Common myeloid progenitor, CD34-positive (primary cell): ENCODE results near the gene KIF4B.
"Not testable (repeated sequence)": the region's sequence is repeated elsewhere in the genome, so short reads cannot be mapped to it uniquely, and the experiment has no call there.

Source experiments
- CTCF ChIA-PET: fragments of 350-600 bp; sonication (Branson Sonifier 250); formaldehyde crosslinking; loops from one replicate; lab custom pipeline; 2021; ENCODE audit warnings: antibody characterized with exemption; lab: Charles Lee
- POLR2A ChIA-PET: fragments of 350-600 bp; sonication (Branson Sonifier 250); formaldehyde crosslinking; loops from one replicate; lab custom pipeline; 2021; ENCODE audit warnings: antibody characterized with exemption; lab: Charles Lee
- DNase-seq, 3 donors: peaks; one replicate each; pipeline versions ENCODE4 v3.0.0 to v3.0.0-alpha.2; 2013
- H3K27ac ChIP-seq, 2 experiments: 1 replicate in 1 of 2; 2 replicates in 1 of 2; pipeline ENCODE4 v1.7.0; 2013; ENCODE audit warnings: inconsistent platforms in 2 of 2, low read length in 2 of 2, mild to moderate bottlenecking in 2 of 2, low read depth in 1 of 2, moderate library complexity in 1 of 2; ENCODE audit not compliant: severe bottlenecking in 2 of 2, insufficient read depth in 1 of 2, poor library complexity in 1 of 2
- H3K27me3 ChIP-seq, 5 experiments: replicated peaks in 2 of 5; 1 replicate in 3 of 5; 2 replicates in 2 of 5; pipeline versions ENCODE4 v1.6.1 to v1.7.0; 2013; ENCODE audit warnings: low read length in 4 of 5, mild to moderate bottlenecking in 2 of 5, moderate library complexity in 2 of 5, inconsistent platforms in 1 of 5; ENCODE audit not compliant: insufficient read depth in 5 of 5, control insufficient read depth in 4 of 5
- H3K36me3 ChIP-seq, 4 experiments: 1 replicate in 2 of 4; 2 replicates in 2 of 4; pipeline versions ENCODE4 v1.6.1 to v1.7.0; 2013; ENCODE audit warnings: low read length in 3 of 4, control low read depth in 1 of 4, mild to moderate bottlenecking in 1 of 4; ENCODE audit not compliant: control insufficient read depth in 4 of 4, insufficient read depth in 4 of 4
- H3K4me1 ChIP-seq, 4 experiments: 1 replicate in 3 of 4; 2 replicates in 1 of 4; pipeline versions ENCODE4 v1.6.1 to v1.7.1; 2013; ENCODE audit warnings: low read length in 3 of 4, mild to moderate bottlenecking in 3 of 4, control low read depth in 1 of 4, inconsistent platforms in 1 of 4, moderate library complexity in 1 of 4; ENCODE audit not compliant: control insufficient read depth in 4 of 4, insufficient read depth in 4 of 4; ENCODE audit errors: control extremely low read depth in 1 of 4
- H3K4me3 ChIP-seq, 7 experiments: 1 replicate in 4 of 7; 2 replicates in 3 of 7; pipeline versions ENCODE4 v1.5.1 to v1.7.0; 2013; ENCODE audit warnings: mild to moderate bottlenecking in 7 of 7, low read length in 6 of 7, moderate library complexity in 6 of 7, inconsistent platforms in 2 of 7, low read depth in 2 of 7, control low read depth in 1 of 7; ENCODE audit not compliant: insufficient read depth in 4 of 7, control insufficient read depth in 1 of 7; ENCODE audit errors: extremely low read depth in 1 of 7
- H3K9me3 ChIP-seq, 5 experiments: 1 replicate in 4 of 5; 2 replicates in 1 of 5; pipeline versions ENCODE4 v1.6.1 to v1.7.1; 2013; ENCODE audit warnings: low read length in 4 of 5, mild to moderate bottlenecking in 2 of 5, inconsistent platforms in 1 of 5, low read depth in 1 of 5, moderate library complexity in 1 of 5; ENCODE audit not compliant: control insufficient read depth in 4 of 5, insufficient read depth in 2 of 5; ENCODE audit errors: control extremely low read depth in 1 of 5
- WGBS: methylation state at CpG from one replicate; pipeline ENCODE4 v1.1.5; 2013; ENCODE audit not compliant: insufficient coverage; 5-methylcytosine and 5-hydroxymethylcytosine counted together

KIF4B gene

DNA sequence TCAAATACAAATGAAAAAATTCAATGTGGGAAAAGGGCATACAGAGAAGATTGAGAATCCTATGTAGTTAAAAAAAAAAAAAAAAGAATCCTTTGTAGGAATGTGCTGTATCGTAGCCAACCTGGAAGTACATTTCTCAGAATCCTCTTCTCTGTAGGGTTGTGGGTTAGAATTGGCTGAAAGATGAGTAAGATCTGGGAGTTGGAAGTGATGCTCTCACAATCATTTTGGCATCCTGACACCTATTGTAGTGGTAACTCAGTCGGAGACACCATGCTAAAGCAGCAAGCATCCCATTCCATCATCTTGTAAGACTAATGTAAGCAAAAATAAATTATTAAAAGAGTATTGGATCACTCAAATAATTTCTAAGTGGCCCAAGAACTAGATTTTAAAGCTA lies 42.1 kb upstream of the KIF4B start:
- CTCF ChIA-PET, result interaction anchor here (1.3 to 8.0 kb wide), 7 partner anchors 10 to 177 kb away, joined by 3 to 131 read pairs (median 6); no protein-coding TSS in a partner anchor
- peaks cover 0 to 24% (median 12%) of the 10 kb centered on the region in 4 experiments for H3K36me3 ChIP-seq
- 100% methylated on average over 1 of the region's 2 CpGs for WGBS
- no peak for DNase-seq
- H3K4me1 ChIP-seq, result no peaks in the 10 kb centered on the region
- POLR2A ChIA-PET, result no interaction called here
- no peak overlapping the region for H3K4me3 ChIP-seq
- H3K27ac ChIP-seq, result no peak overlapping the region
- H3K27me3 ChIP-seq, result no peaks in the 10 kb centered on the region
- no peaks in the 10 kb centered on the region for H3K9me3 ChIP-seq

DNA sequence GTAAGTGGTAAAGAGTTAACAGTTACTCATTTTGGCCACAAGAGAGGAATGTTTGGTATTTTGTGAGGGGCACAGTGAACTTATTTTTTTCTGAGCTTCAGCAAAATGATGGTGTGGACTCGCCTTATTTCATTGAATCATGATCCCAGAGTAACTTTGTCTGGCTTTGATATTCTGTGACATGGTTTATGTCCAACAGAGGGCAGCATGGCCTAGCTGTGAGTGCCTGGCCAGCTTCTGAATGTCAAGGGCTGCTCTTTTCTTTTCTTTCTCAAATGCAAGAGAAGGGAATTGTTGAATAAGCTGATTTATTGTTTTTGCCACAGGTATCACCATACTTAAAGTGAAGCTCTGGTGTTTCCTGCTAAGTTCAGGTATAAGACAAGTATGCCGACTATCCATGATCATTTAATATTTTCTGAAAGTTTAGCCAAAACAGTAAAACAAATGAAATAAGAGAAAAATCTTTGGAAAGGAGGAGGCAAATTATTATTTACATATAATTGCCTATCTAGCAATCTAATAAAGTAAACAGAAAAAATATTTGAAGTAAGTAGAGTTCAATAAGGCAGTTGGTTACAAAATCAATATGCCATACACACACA lies 41.0 kb upstream of the KIF4B start:
- H3K4me3 ChIP-seq, result no peak overlapping the region
- H3K27me3 ChIP-seq, result no peaks in the 10 kb centered on the region
- ChIA-PET POLR2A (no interaction called here), CTCF (interaction anchor here (0.9 to 8.0 kb wide), 13 partner anchors 9 to 325 kb away, joined by 3 to 131 read pairs (median 5); no protein-coding TSS in a partner anchor)
- H3K27ac ChIP-seq, result no peak overlapping the region
- peak; percentile 38 to 68 (median 67) for DNase-seq
- H3K4me1 ChIP-seq, result peaks cover 0 to 2% (median 0%) of the 10 kb centered on the region in 4 experiments
- WGBS, result 89% methylated on average over 1 of the region's 2 CpGs
- H3K36me3 ChIP-seq, result peaks cover 0 to 20% (median 8%) of the 10 kb centered on the region in 4 experiments
- no peaks in the 10 kb centered on the region for H3K9me3 ChIP-seq

- WGBS, result 99% methylated on average over 8 of the region's 9 CpGs
- H3K4me3 ChIP-seq, POLR2A ChIA-PET, H3K27me3 ChIP-seq, H3K4me1 ChIP-seq, H3K9me3 ChIP-seq, H3K27ac ChIP-seq, H3K36me3 ChIP-seq, DNase-seq: not testable (repeated sequence)
- CTCF ChIA-PET, result interaction anchor here (1.4 to 2.2 kb wide), 3 partner anchors 13 to 24 kb away, joined by 3 to 7 read pairs (median 5); no protein-coding TSS in a partner anchor
Observed at GRCh38 chr5:154976082-154976481, 37.5 kb upstream of the KIF4B start.

DNA sequence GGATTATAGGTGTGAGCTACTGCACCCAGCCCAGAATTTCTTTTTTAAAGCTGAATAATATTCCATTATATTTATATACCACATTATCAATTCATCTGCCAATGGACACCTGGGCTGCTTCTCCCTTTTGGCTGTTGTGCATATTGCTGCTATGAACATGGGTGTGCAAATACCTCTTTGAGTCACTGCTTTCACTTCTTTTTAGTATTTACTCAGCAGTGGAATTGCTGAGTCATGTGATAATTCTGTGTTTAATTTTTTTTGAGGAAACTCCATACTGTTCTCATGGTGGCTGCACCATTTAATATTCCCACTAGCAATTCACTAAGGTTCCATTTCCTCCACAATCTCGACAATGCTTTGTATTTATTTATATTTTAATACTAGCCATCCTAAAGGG lies 36.1 kb upstream of the KIF4B start:
- Histone ChIP-seq H3K36me3 (peaks cover 0 to 2% (median 0%) of the 10 kb centered on the region in 4 experiments), H3K27ac (no peak overlapping the region), H3K4me3 (no peak overlapping the region), H3K9me3 (no peaks in the 10 kb centered on the region), H3K27me3 (no peaks in the 10 kb centered on the region), H3K4me1 (peaks cover 0 to 2% (median 0%) of the 10 kb centered on the region in 4 experiments)
- ChIA-PET POLR2A (no interaction called here), CTCF (interaction anchor here (1.4 to 2.2 kb wide), 3 partner anchors 11 to 23 kb away, joined by 3 to 7 read pairs (median 5); no protein-coding TSS in a partner anchor)
- DNase-seq, result peak in 2 of 3 donors; percentile 35 to 51
- no CpG with 5 or more reads among the region's 1 CpG for WGBS

GRCh38 chr5:154978294-154978693 lies 35.3 kb upstream of the KIF4B start:
- CTCF ChIA-PET, result interaction anchor here (1.2 kb wide), 1 partner anchor 11 kb away, joined by 3 read pairs; no protein-coding TSS in a partner anchor
- H3K4me3 ChIP-seq, H3K36me3 ChIP-seq, H3K9me3 ChIP-seq, H3K27ac ChIP-seq, H3K4me1 ChIP-seq, POLR2A ChIA-PET, H3K27me3 ChIP-seq: not testable (repeated sequence)
- peak; percentile 43 to 91 (median 83) for DNase-seq
- WGBS, result 67% methylated on average over 1 of the region's 2 CpGs

GRCh38 chr5:154984946-154985516 lies 28.5 kb upstream of the KIF4B start:
- ChIA-PET POLR2A (no interaction called here), CTCF (interaction anchor here (0.6 to 1.4 kb wide), 2 partner anchors 11 to 12 kb away, joined by 3 to 6 read pairs; no protein-coding TSS in a partner anchor)
- no peaks in the 10 kb centered on the region for H3K9me3 ChIP-seq
- no peaks in the 10 kb centered on the region for H3K27me3 ChIP-seq
- no peak for DNase-seq
- WGBS, result 54% methylated on average over 4 of the region's 8 CpGs
- H3K4me3 ChIP-seq, result no peak overlapping the region
- no peak overlapping the region for H3K27ac ChIP-seq
- H3K4me1 ChIP-seq, result peaks cover 0 to 4% (median 0%) of the 10 kb centered on the region in 4 experiments
- H3K36me3 ChIP-seq, result no peaks in the 10 kb centered on the region

DNA sequence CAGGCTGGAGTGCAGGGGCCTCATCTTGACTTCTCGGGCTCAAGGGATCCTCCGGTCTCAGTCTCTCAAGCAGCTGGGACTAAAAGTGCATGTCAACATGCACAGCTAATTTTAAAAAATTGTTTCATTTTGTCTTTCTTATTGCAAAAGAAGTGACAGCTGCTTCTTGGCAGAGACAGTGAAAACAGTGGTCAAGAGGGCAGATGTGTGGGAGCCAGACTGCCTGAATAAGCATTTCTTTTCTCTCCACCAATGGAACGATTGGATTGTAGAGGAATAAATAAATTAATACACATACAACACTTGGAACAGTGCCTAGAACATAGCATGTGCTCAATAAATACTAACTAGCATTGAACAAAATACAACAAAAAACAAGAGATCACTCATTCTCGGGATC lies 27.4 kb upstream of the KIF4B start:
- Histone ChIP-seq H3K4me1 (peaks cover 0 to 7% (median 0%) of the 10 kb centered on the region in 4 experiments), H3K36me3 (no peaks in the 10 kb centered on the region), H3K9me3 (no peaks in the 10 kb centered on the region), H3K4me3 (no peak overlapping the region), H3K27ac (no peak overlapping the region), H3K27me3 (no peaks in the 10 kb centered on the region)
- WGBS, result 88% methylated on average over 2 of the region's 4 CpGs
- no peak for DNase-seq
- CTCF ChIA-PET, result interaction anchor here (1.5 kb wide), 1 partner anchor 10 kb away, joined by 4 read pairs; no protein-coding TSS in a partner anchor
- POLR2A ChIA-PET, result no interaction called here
